ENCODE data around the gene SERPINF2.

Gene SERPINF2

DNA sequence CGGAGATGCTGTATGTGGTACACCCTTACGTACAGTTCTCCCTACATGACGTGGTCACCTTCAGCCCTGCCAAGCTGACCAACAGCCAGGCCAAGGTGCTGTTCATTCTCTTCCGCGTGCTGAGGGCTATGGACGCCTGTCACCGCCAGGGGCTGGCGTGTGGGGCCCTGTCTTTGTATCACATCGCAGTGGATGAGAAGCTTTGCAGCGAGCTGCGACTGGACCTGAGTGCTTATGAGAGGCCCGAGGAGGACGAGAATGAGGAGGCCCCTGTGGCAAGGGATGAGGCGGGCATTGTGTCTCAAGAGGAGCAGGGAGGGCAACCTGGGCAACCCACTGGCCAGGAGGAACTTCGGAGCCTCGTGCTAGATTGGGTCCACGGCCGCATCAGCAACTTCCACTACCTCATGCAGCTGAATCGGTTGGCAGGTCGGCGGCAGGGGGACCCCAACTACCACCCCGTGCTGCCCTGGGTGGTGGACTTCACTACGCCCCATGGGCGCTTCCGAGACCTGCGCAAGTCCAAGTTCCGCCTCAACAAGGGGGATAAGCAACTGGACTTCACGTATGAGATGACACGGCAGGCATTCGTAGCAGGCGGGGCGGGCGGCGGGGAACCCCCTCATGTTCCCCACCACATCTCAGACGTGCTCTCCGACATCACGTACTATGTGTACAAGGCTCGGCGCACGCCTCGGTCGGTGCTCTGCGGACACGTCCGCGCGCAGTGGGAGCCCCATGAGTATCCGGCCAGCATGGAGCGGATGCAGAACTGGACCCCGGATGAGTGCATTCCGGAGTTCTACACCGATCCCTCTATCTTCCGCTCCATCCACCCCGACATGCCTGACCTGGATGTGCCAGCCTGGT lies 16.8 kb upstream of the SERPINF2 start:
- TF ChIP-seq TCF12 (IDR thresholded peaks at IDR 0.05; ENCODE audit: low read depth), result no peak

DNA sequence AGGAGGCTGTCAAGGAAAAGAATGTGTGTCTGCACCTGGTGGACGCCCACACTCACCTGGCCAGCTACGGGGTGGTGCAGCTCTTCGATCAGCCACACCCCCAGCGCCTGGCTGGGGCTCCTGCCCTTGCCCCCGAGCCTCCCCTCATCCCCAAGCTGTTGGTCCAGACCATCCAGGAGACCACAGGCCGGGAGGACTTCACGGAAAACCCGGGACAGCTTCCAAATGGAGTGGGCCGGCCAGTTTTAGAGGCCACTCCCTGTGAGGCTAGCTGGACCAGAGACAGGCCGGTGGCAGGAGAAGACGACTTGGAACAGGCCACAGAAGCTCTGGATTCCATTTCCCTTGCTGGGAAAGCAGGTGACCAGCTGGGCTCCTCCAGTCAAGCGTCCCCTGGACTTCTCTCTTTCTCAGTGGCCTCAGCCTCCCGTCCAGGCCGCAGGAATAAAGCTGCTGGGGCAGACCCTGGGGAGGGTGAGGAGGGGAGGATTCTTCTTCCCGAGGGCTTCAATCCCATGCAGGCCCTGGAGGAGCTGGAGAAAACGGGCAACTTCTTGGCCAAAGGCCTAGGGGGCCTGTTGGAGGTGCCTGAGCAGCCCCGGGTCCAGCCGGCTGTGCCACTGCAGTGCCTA lies 15.9 kb upstream of the SERPINF2 start:
- TF ChIP-seq, protein P1, sequence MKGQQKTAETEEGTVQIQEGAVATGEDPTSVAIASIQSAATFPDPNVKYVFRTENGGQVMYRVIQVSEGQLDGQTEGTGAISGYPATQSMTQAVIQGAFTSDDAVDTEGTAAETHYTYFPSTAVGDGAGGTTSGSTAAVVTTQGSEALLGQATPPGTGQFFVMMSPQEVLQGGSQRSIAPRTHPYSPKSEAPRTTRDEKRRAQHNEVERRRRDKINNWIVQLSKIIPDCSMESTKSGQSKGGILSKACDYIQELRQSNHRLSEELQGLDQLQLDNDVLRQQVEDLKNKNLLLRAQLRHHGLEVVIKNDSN (IDR thresholded peaks at IDR 0.05), result no peak
- TF ChIP-seq TEAD4 (IDR thresholded peaks at IDR 0.05) (no peak), CEBPB (IDR thresholded peaks at IDR 0.05) (no peak), NFIC (IDR thresholded peaks at IDR 0.05) (no peak), CREB1 (IDR thresholded peaks at IDR 0.05; ENCODE audit: low read depth) (no peak), ZBTB7A (IDR thresholded peaks at IDR 0.05; ENCODE audit: low read depth) (no peak), TCF12 (IDR thresholded peaks at IDR 0.05; ENCODE audit: low read depth) (no peak), FOXM1 (IDR thresholded peaks at IDR 0.05; ENCODE audit: borderline replicate concordance, low read depth) (no peak), EGR1 (IDR thresholded peaks at IDR 0.05) (no peak), RAD21 (IDR thresholded peaks at IDR 0.05; ENCODE audit: low read depth) (no peak), YY1 (IDR thresholded peaks at IDR 0.05; ENCODE audit: low read depth) (no peak), TAF1 (IDR thresholded peaks at IDR 0.05; ENCODE audit: low read depth) (no peak), EP300 (IDR thresholded peaks at IDR 0.05; ENCODE audit: borderline replicate concordance) (no peak)
- TF ChIP-seq, protein P2, sequence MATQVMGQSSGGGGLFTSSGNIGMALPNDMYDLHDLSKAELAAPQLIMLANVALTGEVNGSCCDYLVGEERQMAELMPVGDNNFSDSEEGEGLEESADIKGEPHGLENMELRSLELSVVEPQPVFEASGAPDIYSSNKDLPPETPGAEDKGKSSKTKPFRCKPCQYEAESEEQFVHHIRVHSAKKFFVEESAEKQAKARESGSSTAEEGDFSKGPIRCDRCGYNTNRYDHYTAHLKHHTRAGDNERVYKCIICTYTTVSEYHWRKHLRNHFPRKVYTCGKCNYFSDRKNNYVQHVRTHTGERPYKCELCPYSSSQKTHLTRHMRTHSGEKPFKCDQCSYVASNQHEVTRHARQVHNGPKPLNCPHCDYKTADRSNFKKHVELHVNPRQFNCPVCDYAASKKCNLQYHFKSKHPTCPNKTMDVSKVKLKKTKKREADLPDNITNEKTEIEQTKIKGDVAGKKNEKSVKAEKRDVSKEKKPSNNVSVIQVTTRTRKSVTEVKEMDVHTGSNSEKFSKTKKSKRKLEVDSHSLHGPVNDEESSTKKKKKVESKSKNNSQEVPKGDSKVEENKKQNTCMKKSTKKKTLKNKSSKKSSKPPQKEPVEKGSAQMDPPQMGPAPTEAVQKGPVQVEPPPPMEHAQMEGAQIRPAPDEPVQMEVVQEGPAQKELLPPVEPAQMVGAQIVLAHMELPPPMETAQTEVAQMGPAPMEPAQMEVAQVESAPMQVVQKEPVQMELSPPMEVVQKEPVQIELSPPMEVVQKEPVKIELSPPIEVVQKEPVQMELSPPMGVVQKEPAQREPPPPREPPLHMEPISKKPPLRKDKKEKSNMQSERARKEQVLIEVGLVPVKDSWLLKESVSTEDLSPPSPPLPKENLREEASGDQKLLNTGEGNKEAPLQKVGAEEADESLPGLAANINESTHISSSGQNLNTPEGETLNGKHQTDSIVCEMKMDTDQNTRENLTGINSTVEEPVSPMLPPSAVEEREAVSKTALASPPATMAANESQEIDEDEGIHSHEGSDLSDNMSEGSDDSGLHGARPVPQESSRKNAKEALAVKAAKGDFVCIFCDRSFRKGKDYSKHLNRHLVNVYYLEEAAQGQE (IDR thresholded peaks at IDR 0.05; ENCODE audit: low read depth), result no peak
- TF ChIP-seq, protein P3, sequence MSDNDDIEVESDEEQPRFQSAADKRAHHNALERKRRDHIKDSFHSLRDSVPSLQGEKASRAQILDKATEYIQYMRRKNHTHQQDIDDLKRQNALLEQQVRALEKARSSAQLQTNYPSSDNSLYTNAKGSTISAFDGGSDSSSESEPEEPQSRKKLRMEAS (IDR thresholded peaks at IDR 0.05), result no peak

DNA sequence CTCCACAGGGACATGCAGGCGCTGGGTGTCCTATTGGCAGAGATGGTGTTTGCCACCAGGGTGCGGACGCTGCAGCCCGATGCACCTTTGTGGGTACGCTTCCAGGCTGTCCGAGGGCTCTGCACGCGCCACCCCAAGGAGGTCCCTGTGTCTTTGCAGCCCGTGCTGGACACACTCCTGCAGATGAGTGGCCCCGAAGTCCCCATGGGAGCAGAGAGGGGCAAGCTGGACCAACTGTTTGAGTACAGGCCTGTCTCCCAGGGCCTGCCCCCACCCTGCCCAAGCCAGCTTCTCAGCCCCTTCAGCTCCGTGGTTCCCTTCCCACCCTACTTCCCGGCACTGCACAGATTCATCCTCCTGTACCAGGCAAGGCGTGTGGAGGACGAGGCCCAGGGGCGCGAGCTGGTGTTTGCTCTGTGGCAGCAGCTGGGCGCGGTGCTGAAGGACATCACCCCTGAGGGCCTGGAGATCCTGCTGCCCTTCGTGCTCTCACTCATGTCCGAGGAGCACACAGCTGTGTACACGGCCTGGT lies 15.3 kb upstream of the SERPINF2 start:
- TF ChIP-seq YY1 (IDR thresholded peaks at IDR 0.05; ENCODE audit: low read depth) (no peak), TEAD4 (IDR thresholded peaks at IDR 0.05) (no peak), NFIC (IDR thresholded peaks at IDR 0.05) (no peak), EP300 (IDR thresholded peaks at IDR 0.05; ENCODE audit: borderline replicate concordance) (no peak), ZBTB7A (IDR thresholded peaks at IDR 0.05; ENCODE audit: low read depth) (no peak), TCF12 (IDR thresholded peaks at IDR 0.05; ENCODE audit: low read depth) (no peak)
- TF ChIP-seq, protein P2 (IDR thresholded peaks at IDR 0.05; ENCODE audit: low read depth), result no peak
- TF ChIP-seq, protein P3 (IDR thresholded peaks at IDR 0.05), result no peak

DNA sequence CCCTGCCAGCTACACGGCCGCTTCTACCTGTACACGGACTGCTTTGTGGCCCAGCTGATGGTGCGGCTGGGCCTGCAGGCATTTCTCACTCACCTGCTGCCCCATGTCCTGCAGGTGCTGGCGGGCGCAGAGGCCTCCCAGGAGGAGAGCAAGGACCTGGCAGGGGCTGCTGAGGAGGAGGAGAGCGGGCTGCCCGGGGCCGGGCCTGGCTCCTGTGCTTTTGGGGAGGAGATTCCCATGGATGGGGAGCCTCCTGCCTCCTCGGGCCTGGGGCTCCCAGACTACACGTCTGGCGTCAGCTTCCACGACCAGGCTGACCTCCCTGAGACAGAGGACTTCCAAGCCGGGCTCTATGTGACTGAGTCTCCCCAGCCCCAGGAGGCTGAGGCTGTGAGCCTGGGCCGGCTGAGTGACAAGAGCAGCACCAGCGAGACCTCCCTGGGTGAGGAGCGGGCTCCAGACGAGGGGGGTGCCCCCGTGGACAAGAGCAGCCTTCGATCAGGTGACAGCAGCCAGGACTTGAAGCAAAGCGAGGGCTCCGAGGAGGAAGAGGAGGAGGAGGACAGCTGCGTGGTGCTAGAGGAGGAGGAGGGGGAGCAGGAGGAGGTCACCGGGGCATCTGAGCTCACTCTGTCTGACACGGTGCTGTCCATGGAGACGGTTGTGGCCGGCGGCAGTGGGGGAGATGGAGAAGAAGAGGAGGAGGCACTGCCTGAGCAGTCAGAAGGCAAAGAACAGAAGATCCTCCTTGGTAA lies 14.6 kb upstream of the SERPINF2 start:
- no peak for TF ChIP-seq NFIC (IDR thresholded peaks at IDR 0.05)

DNA sequence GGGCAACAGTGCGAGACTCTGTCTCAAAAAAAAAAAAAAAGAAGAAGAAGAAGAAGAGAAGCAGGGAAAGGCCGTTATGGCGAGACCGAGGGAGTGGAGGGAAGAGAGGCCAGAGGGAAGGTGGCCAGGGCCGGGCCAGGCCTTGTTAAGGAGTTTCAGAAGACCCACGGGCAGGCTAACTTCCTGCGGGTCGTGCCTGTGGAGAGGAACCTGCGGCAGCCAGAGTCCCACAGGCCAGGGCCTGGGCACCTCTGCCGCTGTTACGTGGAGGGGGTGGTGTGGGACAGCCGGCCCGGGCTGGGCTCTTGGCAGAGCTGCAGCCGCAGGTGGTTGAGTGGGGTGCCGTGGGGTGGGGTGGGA lies 12.7 kb upstream of the SERPINF2 start:
- TF ChIP-seq, protein P1 (IDR thresholded peaks at IDR 0.05), result no peak
- TF ChIP-seq, protein P3 (IDR thresholded peaks at IDR 0.05), result no peak
- TF ChIP-seq CREB1 (IDR thresholded peaks at IDR 0.05; ENCODE audit: low read depth) (no peak), NFIC (IDR thresholded peaks at IDR 0.05) (no peak), EGR1 (IDR thresholded peaks at IDR 0.05) (no peak), EP300 (IDR thresholded peaks at IDR 0.05; ENCODE audit: borderline replicate concordance) (no peak), RAD21 (IDR thresholded peaks at IDR 0.05; ENCODE audit: low read depth) (no peak), ZBTB7A (IDR thresholded peaks at IDR 0.05; ENCODE audit: low read depth) (no peak), TCF12 (IDR thresholded peaks at IDR 0.05; ENCODE audit: low read depth) (no peak), YY1 (IDR thresholded peaks at IDR 0.05; ENCODE audit: low read depth) (no peak), TEAD4 (IDR thresholded peaks at IDR 0.05) (no peak), TAF1 (IDR thresholded peaks at IDR 0.05; ENCODE audit: low read depth) (no peak), CEBPB (IDR thresholded peaks at IDR 0.05) (no peak), FOXM1 (IDR thresholded peaks at IDR 0.05; ENCODE audit: borderline replicate concordance, low read depth) (no peak)
- TF ChIP-seq, protein P2 (IDR thresholded peaks at IDR 0.05; ENCODE audit: low read depth), result no peak

All from Ishikawa (cell line).